NCI-H1417 treated with DMSO at 0.1 percent for 48 hours (cell line): ENCODE results near the gene SSUH2.
"Not testable (repeated sequence)": the region's sequence is repeated elsewhere in the genome, so short reads cannot be mapped to it uniquely, and the experiment has no call there.

Source experiments
- DNase-seq: peaks from one replicate; lab custom pipeline; 2025; lab: John Stamatoyannopoulos, UW

SSUH2 gene

DNA sequence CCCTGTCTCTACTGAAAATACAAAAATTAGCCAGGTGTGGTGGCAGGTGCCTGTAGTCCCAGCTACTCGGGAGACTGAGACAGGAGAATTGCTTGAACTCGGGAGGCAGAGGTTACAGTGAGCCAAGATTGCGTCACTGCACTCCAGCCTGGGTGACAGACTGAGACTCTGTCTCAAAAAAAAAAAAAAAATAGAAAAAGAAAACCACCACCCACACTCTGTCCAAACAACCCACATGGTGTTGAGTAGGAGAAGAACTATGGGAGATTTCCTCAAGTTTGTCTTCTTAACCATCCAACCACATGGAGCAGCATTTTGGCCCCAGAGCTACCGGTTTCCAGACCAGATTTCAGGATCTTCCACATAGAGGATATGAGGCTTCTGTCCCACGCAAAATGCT, 64.2 kb downstream of the SSUH2 start:
- DNase-seq: not testable (repeated sequence)

DNA sequence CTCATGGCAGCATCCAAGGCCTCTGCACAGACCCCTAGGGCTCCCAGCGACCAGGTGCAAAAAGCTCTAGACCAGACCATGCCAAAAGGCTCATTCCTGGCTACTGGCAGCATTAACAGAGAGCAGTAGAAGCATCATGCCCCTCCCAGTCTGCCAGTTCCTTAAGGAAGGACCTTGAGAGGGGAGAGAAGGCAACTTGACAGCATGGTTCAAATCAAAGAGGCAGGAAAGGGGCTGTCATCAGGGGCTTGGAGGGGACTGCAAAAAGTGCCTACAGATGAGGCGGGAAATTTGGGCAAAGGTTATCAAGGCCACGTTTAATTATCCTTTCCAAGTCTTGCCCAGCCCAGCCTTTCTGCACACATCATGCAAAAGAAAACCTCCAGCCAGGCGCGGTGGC, 64.7 kb downstream of the SSUH2 start:
- no peak for DNase-seq

DNA sequence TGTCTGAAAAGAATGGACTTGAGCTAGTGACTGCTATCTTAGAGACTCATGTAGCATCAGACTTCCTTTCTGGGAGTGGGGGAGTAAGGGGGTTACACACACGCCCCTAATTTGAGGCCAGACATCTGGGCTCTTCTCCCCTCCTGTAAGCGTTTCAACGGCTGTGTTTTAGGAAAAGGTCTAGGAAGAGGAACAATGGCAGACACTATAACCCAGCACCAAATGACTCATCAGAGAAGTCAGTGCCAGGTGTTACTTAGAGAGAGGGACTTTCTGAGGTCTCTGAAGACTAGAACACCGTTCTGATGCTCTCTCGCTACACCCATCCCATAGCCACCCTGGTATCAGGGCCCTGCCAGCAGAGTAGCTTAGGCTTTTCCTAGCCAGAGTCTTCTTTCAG, 65.5 kb downstream of the SSUH2 start:
- DNase-seq: no peak

DNA sequence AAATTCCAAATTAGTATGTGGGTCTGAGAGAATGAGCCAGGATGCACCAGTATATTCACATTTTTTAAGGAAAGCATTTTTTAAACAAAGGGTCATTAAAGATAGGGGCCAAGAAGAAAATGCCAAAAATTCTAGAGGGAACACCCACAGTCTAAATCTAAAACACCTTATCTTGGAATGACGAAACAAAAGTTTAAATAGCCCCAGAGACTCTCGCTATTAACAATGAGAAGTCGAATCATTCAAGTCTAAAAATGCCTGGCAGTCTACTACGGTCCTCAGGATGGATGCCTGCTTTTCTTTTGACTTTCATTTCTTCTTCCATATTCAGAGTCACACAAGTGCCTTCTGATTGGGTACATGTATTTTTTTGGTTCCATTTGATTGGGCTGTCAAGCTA, 66.3 kb downstream of the SSUH2 start:
- DNase-seq: no peak

GRCh38 chr3:8576841-8577571, 67.6 kb downstream of the SSUH2 start:
- no peak for DNase-seq

GRCh38 chr3:8576436-8576835, 68.2 kb downstream of the SSUH2 start:
- no peak for DNase-seq

- DNase-seq: no peak
These were observed 69.1 kb downstream of the SSUH2 start for GRCh38 chr3:8575364-8576104.

- DNase-seq: no peak
These were observed 69.8 kb downstream of the SSUH2 start for GRCh38 chr3:8574670-8575322.

DNA sequence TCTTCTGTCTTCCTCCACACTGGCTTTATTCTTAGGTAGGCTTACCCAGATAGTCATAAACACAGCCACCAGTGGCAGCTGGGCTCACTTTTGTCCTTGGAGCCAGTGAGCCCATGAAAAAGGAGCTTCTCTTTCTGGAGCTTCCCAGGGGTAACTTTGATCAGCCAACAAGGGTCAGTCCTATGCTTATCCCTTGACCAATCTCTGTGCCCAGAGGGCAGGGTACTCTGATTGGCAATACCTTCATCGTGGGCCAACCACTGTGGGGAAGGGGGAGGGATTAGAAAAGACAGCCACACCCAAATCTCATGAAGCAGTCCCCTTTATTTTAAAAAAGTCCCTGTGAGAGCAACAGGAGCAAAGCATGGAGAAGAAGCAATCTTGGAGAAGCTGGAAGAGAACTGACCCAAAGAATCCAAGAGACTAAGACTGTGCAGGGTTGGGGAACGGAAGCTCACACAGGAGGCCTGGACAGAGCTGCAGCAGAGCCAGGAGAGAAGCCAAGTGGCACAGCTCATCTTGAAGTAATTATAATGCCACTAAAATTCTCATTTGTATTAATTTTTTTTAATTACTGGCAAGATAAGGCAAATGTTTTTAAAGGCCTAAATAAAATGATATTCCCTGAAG, 70.4 kb downstream of the SSUH2 start:
- no peak for DNase-seq

DNA sequence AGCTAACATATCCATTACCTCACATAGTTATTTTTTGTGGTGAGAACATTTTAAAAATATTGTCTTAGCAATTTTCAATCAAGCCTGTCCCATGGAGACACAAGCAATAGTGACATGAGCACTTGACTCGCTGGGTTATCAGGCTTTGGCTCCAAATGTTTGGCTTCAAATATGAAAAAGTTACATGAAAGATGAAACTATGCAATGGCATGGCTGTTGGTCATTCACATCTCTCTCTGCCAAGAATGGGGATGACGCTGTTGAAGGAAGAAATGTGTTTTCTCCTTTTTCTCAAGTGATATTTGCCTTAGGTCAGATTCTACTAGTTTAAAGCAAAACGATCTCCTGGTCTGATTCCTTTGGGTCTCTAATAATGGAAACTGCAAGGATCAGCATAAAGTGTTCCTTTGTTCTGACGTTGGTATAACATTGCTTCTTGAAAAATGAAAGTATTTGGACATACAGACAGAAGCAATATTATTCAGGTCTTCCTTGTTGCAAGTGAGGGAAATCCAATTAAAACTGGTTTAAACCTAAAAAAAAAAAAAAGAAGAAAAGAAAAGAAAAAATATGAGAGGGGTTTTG, 71.2 kb downstream of the SSUH2 start:
- no peak for DNase-seq

- DNase-seq: no peak
These were observed 73.3 kb downstream of the SSUH2 start for GRCh38 chr3:8571256-8571655.
